ENCODE measurements around the gene ARPP21. TPM values are rescaled to one million over a fixed set of nuclear protein-coding genes. Genes with fewer than 3 reads are reported as not detected.

ARPP21 gene
- polyA plus RNA-seq, 3 donors, result 1.4 to 2.1 (median 1.6) TPM

DNA sequence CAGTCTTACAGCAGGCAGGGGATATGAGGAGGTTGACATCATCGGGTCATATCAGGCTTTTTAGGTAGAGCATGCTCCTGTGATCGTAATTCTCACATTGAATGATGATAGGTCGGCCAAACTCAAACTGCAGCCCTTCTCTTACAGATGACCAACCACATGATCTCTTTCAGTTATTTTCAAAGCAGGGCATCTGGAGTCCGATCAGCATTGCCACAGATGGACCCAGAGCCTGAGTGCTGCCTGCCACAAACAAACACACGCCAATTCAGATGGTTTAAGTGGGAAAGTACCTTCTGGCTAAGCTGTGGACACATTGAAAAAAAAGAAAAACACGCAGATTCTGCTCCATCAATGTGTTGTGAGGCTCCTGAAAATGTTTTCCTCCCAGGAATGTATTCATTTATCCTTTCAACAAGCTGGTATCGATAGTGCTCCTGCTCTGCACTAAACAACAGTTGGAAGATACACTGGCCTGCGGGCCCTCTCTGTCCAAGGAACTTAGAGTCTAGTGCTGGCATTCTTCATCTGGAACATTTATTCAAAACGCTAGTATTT is 31.2 kb downstream of the ARPP21 start:
- DNase-seq (ENCODE audit: extremely low read depth in 1 of 11, low read depth in 9 of 11, low spot score in 4 of 11), result no peak

DNA sequence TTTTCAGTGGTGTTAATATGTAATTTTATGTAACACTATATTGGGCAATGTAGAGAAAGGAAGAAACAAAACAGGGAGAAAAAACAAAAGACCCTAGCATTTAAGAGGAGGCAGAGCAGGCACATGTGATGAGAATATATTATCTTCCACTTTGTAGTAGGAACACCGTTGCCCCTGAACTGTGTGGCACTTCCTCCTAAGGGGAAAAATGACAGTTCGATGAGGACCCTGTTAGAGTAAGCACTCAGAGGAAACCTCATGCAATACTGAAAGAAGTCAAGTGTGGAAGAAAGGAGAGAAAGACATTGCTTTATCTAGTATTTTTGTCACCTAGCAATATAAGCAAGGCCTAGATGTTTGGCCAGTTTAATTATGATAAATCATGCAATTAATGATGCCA is 32.2 kb downstream of the ARPP21 start:
- DNase-seq (ENCODE audit: extremely low read depth in 1 of 11, low read depth in 9 of 11, low spot score in 4 of 11), result no peak

DNA sequence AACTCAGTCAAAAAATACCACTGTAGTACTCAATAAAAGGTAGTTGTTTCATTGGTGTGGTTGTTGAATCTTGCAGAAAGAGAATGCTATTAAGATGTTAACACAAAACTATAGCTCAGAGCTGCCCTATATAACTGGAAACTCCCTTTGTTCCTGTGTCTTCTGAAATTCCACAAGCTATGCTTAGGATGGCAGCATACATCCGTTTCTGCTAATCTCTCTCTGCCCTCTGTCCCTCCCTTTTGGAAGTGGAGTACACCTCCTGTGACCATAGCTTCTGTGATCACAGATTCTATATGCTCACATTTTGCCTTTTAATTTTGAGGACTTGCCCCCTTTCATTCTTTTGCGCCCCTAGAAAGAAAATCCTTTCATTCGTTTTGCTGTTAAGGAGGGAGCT is 33.7 kb downstream of the ARPP21 start:
- no peak for DNase-seq (ENCODE audit: extremely low read depth in 1 of 11, low read depth in 9 of 11, low spot score in 4 of 11)

DNA sequence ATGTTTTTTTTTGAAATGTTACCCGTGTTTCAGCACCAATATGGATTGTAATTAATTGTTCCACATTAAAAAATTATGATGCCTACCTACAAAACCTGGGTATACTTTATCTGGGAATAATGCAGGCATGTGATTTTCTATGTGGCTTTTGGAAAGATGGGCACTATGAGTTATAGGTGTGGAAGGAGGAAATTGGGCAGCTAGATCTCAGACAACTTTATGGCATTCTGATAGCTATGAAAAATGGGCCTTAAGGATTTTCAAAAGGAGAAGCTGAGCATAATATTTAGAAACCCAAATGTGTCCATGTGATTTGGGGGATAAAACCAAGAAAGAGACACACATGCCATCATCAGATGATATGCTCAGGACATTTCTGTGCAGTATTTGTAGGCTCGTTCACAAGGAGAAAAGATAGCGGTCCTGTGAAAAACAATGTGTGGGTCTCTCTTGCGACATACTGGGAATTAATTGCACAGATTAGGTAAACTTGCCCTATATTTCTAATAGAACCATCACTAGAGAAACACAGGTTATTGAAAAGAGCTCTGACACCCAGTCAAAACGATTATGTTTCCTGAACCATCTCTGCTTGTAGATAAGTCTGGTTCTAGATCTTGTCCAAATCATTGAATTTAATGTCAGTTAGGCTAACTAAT is 35.3 kb downstream of the ARPP21 start:
- DNase-seq (ENCODE audit: extremely low read depth in 1 of 11, low read depth in 9 of 11, low spot score in 4 of 11), result no peak

DNA sequence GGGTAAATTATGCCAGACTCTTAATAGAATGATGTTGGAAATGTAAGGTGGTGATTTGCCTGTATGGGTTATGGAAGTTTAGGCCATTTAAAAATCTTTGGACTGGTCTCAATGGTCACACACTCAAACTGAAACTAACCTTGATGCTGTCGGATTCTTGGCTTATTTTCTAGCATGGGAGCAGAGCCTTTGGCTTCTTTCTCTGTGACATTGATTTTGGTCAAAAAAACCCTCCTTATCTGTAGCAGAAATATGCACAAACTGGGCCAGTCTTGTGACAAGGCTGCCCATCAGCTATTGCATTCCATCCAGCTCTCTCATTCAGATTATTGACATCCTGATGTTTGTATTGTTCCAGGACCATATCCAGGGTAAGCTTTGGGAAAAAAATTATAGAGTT is 35.9 kb downstream of the ARPP21 start:
- no peak for DNase-seq (ENCODE audit: extremely low read depth in 1 of 11, low read depth in 9 of 11, low spot score in 4 of 11)

DNA sequence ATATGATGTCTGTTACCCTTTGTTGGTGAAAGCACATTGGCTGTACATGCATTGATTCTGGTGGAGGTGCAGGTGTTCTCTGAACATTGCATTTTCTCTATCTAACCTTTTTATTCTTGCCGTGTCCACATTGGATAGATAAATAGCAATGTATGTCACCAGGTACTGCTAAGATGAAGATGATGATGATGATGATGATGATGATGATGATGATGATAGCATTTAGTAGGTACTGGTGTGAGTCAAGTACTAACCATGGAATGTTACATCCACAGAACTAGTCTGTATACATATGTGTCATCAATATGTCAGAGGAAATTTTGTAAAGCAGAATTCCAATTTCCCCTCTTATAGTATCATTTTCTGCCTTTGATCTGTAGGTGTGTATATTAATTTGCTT is 36.3 kb downstream of the ARPP21 start:
- no peak for DNase-seq (ENCODE audit: extremely low read depth in 1 of 11, low read depth in 9 of 11, low spot score in 4 of 11)

DNA sequence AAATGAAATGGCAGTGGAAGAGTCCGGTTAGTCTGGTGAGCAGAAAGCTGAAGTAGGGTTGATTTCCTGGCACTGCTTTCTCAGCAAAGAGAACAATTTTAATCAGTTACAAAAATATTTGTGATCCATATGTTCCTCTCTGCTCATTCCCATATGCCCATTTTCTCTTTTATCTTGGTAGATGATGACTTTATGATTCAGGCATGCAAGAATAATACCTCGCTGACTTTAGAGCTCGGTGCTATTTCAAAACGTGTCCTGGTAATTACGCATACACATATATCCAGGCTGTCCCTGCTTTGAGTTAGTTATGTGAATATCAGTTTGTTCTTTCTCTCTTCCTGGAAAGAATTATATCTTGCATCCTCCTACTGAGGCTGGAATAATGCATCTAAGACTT is 38.5 kb downstream of the ARPP21 start:
- DNase-seq (ENCODE audit: extremely low read depth in 1 of 11, low read depth in 9 of 11, low spot score in 4 of 11), result no peak

DNA sequence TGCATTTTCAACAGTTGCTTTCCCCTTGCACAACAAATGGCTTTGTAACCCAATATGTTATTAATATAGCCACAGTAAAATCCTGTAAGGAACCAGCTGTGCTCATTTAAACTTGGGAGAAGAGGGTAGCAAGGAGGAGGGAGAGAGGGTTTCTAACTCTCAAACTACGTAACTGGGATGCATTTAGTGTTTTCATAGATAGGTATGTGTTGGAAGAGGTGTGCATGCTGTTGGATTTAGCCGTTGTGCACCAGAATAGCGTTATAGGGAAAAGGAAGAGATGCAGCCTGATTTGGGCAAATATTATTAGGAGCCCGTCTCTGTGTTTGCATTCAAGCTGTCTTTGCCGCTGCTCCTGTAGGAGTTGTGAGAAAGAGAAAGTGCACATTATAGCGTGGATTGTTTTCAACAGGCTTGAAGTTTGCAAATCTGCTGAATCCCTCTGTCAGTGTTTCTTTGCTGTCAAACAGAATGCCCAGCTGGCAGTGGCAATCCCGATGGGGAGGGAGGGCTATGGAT is 39.4 kb downstream of the ARPP21 start:
- no peak for DNase-seq (ENCODE audit: extremely low read depth in 1 of 11, low read depth in 9 of 11, low spot score in 4 of 11)

DNA sequence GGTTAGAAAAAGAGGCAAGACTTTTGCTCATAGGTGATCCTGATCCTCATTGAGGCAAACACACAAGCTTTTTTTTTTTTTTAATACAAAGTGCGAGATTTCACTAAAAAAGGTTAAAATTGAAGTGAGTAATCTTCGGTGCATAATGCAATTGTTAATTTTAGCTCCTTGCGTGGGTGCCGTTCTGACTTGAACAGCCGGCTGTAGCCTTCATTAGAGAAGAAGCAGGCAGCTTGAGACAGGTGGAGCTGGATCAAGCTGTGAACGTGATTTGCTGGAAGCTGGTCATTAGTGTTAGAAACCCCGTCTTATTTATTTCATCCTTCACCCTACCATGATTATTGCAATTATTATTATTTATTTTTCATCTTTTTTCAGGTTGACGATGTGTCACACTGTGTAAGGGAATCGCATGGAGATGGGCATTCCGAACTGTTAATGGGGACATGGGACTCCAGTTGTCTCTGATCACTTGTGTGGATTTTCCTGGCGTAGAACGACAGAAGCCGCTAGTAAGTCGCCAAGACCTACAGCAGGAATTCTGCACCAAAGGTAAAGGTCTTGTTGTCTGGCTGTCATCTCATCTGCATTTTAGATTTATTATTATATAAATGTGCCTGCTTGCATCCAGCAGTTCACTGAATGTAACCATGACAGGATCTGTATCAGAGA is 40.2 kb downstream of the ARPP21 start:
- DNase-seq (ENCODE audit: extremely low read depth in 1 of 11, low read depth in 9 of 11, low spot score in 4 of 11), result no peak

DNA sequence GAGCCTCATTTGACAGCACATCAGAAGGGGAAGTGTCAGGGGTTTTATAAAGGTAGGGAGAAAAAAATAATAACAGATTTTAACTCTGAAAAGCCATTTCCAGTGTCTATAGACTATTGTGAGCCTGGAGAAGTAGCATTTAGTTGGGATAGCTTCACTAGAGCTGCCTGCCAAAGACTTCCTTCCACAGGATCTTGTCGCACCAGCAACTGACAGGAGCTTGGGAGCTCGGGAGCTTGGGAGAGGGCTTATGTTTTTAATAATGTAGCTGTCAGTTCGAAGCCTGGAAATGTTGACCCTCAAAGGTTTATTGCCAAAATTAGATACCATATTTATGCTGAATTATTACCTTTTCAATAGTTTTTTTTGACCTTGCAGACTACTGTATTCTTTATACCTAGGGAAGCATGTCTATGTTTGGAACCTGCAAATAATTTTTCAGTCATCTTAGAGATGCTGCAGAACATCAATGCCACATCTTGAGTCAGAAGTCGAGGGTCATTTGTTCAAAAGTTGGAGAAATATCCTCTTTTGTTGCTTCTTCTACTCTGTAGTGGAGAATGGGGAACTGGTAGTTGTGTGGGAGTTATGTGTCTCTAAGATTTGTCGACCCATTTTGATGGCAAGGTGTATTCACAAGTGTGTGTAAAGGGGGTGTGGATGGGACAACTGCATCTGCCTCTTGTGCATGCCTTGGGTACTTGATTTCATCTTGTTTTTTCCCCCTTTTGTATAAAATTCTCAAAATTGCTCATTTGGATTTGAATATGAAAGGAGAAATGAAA is 41.7 kb downstream of the ARPP21 start:
- no peak for DNase-seq (ENCODE audit: extremely low read depth in 1 of 11, low read depth in 9 of 11, low spot score in 4 of 11)

DNA sequence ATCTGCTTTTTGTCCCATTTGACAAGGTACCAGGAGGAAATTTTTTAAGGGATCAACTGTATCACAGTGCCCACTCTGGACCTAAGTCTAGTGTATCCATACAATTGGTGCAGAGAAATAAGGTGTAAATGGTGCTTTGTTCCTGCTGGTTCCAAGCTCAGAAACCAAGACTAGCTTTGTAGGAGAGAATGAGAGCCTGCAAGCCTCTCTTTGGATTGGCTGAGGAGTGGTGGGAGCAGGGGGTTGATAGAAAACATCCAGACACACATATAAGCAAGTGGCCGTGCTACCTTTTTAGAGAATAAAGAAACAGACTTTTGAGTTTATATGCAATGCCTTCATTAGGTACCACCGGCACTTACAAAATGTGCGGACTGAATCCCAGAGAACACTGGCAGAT is 45.8 kb downstream of the ARPP21 start:
- no peak for DNase-seq (ENCODE audit: extremely low read depth in 1 of 11, low read depth in 9 of 11, low spot score in 4 of 11)

DNA sequence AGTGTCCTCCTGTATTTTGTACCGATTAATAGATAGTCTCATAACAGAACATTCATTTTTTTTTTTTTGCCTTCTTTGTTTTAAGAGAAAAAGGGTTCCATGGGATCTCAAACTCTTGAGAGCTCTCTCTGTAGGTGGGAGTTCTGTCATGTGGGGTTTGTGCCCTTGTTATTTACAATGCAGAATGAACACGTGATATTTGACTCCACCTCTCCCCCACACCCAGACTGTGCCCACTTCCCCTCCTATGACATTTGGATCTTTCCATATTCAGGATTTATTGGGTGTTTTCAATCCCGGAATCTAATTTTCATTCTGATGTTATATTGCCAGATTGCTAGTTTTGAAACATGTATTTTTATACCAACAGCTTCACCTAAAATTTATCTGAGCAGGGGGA is 49.5 kb downstream of the ARPP21 start:
- DNase-seq (ENCODE audit: extremely low read depth in 1 of 11, low read depth in 9 of 11, low spot score in 4 of 11), result no peak

DNA sequence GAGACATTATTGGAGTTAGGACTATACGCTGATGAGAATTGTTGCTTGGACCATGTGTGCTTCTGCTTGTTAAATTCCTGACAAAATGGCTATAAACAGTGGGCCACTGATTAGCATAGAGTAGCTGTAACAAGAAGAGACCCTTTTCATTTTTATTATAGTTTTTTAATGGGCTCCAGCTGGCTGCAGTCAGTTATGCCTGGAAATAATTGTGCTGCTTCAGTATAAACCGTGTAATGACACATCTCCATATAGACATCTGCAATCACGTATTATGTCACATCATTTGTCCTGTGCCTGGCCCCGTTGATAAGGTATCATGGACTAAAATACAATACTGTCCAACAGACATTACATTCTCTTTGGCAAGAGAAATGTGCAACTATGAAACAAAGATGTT is 50.9 kb downstream of the ARPP21 start:
- DNase-seq (ENCODE audit: extremely low read depth in 1 of 11, low read depth in 9 of 11, low spot score in 4 of 11), result no peak

DNA sequence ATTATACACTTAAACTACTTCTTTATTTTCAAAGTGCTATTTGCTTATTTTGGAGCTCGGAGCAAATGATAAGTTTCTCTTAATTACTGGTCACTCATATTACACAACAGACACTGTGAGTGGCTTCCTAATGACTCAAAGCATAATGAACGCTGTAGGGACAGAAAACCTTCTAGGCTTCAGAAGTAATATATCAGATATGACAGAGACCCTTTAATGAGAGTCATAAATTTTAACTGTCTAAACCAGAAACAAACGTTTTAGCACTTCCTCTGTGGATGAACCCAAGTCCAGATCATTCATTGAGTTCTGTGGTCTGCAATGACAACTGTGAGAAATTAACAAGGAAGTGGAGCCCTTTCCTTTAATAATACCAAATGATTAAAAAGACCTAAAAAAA is 66.6 kb downstream of the ARPP21 start:
- no peak for DNase-seq (ENCODE audit: extremely low read depth in 1 of 11, low read depth in 9 of 11, low spot score in 4 of 11)

DNA sequence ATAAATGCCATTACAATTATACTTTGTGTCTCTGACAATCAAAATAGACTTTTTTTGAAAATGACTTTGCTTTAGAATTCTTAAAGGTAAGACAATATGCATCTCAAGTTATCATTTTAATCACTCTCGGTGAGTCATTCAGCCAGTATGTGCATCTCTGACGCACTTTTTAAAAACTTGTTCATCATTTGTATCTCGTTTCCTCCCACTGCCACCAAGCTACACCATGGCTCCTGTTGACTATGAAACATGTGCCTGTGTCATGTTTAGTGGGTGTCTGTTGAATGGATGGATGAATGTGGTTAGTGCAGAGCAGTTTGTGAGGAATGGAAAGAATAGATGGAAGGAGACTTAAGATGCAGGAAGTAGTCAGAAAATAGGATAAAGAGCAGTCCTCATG is 68.6 kb downstream of the ARPP21 start:
- no peak for DNase-seq (ENCODE audit: extremely low read depth in 1 of 11, low read depth in 9 of 11, low spot score in 4 of 11)

DNA sequence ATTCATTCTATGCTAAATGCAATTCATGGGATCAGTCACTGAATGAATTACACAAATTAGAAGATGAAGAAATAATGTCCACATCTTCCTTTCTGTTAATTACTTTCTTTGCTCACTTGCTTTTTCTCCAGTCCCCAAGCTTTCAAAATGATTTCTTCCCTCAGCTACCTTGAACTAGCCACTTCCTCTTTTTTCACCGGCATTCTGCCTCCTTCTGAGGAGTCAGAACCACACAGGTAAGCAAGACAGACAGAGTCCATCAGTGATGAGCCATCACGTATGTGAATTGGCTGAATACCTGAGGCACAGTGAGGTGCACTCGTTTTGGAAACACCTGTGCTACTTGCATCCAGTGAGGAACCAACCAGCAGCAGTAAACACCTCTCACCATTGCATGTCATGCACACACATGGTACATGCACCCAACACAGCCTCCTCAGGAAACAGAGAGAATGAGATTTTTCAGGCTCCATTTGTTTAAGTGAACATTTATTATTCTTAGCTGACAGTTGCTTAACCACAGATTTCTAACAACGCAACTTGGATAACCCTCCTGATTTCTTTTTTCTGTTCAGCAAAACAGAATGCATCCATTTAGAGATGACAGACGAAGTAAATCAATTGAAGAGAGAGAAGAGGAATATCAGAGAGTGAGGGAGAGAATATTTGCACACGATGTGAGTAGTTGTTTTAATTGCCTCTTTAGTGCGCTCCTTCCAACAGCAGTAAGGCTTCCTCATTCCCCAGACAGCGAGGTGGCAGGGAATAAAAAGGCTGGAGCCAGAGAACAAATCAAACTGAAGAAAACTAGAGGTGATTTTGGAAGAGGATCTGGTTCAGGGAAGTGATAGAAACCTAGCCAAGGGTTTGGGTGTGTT is 69.3 kb downstream of the ARPP21 start:
- DNase-seq (ENCODE audit: extremely low read depth in 1 of 11, low read depth in 9 of 11, low spot score in 4 of 11), result no peak

DNA sequence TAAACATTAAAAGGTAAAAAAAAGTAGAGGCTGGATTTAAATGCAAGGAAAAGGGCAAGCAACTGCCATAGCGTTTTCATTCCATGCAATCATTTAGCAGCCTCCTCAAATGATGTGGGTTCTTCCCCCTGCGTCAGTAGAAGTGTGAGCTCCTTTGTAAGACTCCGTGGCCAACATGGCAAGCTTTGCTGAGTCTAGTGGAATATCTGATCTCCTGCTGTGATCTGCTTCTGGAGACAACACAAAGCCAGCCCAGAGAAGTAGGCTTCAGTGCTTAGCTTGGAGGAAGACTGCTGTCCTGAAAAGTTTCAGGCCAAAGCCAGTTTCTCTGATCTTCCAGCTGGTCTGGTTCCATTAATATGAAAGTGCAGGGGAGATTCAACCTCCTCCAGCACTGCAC is 70.4 kb downstream of the ARPP21 start:
- DNase-seq (ENCODE audit: extremely low read depth in 1 of 11, low read depth in 9 of 11, low spot score in 4 of 11), result no peak

DNA sequence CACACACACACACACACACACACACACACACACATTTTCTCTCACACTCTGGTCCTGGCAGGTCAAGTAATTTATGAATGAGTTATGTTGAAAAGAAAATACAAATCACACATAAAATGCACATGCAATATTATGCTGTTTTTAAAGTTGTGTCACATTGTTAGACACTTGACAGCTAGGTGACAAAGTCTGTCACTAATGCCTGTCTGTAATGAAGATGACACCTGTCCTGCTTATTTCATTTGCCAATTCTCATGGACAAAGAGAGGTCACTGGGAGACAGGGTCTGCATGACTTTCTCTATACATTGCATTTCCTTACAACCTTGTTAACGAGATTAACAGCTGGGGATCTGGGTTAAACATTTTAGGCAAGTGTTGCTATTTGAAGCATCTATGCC is 71.2 kb downstream of the ARPP21 start:
- DNase-seq (ENCODE audit: extremely low read depth in 1 of 11, low read depth in 9 of 11, low spot score in 4 of 11), result no peak

DNA sequence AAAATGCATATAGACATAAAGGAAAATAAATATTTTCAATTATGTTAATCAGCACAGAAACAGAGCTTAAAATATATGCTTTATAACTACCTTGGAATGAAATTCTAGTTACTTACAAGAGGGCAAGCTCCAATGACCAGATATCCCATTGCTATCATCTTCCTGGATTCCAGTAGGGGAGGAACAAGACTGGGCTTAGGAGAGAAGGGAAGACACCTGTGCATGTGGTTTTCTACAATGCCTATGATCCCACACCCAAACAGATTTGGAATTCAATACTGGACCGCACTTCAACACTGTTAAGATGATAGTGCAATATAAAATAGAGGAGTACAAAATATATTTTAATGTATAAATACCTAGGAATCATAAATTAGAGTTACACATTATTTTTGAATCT is 79.6 kb downstream of the ARPP21 start:
- no peak for DNase-seq (ENCODE audit: extremely low read depth in 1 of 11, low read depth in 9 of 11, low spot score in 4 of 11)

Measured in renal cortex interstitium (tissue), 11 donors.